Measurements from ENCODE around the gene ESPL1. TPM values are rescaled to one million over a fixed set of nuclear protein-coding genes. Genes with fewer than 3 reads are reported as not detected.

Gene ESPL1
- total and polyA plus RNA-seq, 2 of the 13 experiments (the other 11 are each of a cell fraction or from before 2014, with no cell fraction given), result 5.8 to 11.5 TPM

- TF ChIP-seq ZNF800 (CRISPR knock-in tag; IDR thresholded peaks at IDR 0.05), result peak; percentile 57; the same call in 1 of the 2 replicates
- 0 out of 2 replicates have a peak, but pooled peaks have one; percentile 64 for TF ChIP-seq NR1H2 (CRISPR knock-in tag; IDR thresholded peaks at IDR 0.05; ENCODE audit: borderline replicate concordance, low read depth)
- TF ChIP-seq ZNF619 (CRISPR knock-in tag; IDR thresholded peaks at IDR 0.05), result peak; percentile 69; the same call in 1 of the 2 replicates
- no peak for TF ChIP-seq ZNF644 (CRISPR knock-in tag; IDR thresholded peaks at IDR 0.05; ENCODE audit: low read depth)
- peak; percentile 87 for TF ChIP-seq ZSCAN21 (CRISPR knock-in tag; IDR thresholded peaks at IDR 0.05; ENCODE audit: borderline replicate concordance)
- 0 out of 2 replicates have a peak, but pooled peaks have one; percentile 49 for TF ChIP-seq ZBTB4 (CRISPR knock-in tag; IDR thresholded peaks at IDR 0.05; ENCODE audit: borderline replicate concordance)
- TF ChIP-seq TMF1 (CRISPR knock-in tag; IDR thresholded peaks at IDR 0.05; ENCODE audit: low read depth), result no peak
- TF ChIP-seq LRRFIP1 (CRISPR knock-in tag; conservative IDR thresholded peaks at IDR 0.05), result no peak
- TF ChIP-seq SNAPC5 (CRISPR knock-in tag; IDR thresholded peaks at IDR 0.05; ENCODE audit: borderline replicate concordance), result no peak
- no peak for TF ChIP-seq ZNF280B (CRISPR knock-in tag; IDR thresholded peaks at IDR 0.05; ENCODE audit: borderline replicate concordance)
- peak; percentile 25; the same call in 1 of the 2 replicates for TF ChIP-seq ZNF160 (CRISPR knock-in tag; IDR thresholded peaks at IDR 0.05)
- peak; percentile 12; the same call in 1 of the 2 replicates for TF ChIP-seq BCL6 (CRISPR knock-in tag; IDR thresholded peaks at IDR 0.05)
Measured at GRCh38 chr12:53251477-53252348, 16.4 kb upstream of the ESPL1 start (continued).

Data from HepG2 (cell line).